Panc1 (cell line): ENCODE data around the gene DHRSX.
"Not testable (repeated sequence)": the region's sequence is repeated elsewhere in the genome, so short reads cannot be mapped to it uniquely, and the experiment has no call there.

Experiments used
- POLR2AphosphoS5 ChIP-seq: IDR thresholded peaks from 2 replicates; pipeline ENCODE4 v1.6.1; 2012; ENCODE audit warnings: mild to moderate bottlenecking, low read depth, low read length, moderate library complexity
- TF ChIP-seq, protein P1 (sequence below): fragments of 450-650 bp; IDR thresholded peaks from 2 replicates; pipeline ENCODE4 v1.5.1; 2017; ENCODE audit warnings: mild to moderate bottlenecking
- TF ChIP-seq, protein P2 (sequence below), 2 experiments: IDR thresholded peaks; 2 replicates each; pipeline ENCODE4 v1.6.1; 2011 to 2012; ENCODE audit warnings: low read depth in 2 of 2, control low read depth in 1 of 2, low read length in 1 of 2, mild to moderate bottlenecking in 1 of 2, moderate library complexity in 1 of 2; ENCODE audit not compliant: insufficient read depth in 1 of 2

DNA sequence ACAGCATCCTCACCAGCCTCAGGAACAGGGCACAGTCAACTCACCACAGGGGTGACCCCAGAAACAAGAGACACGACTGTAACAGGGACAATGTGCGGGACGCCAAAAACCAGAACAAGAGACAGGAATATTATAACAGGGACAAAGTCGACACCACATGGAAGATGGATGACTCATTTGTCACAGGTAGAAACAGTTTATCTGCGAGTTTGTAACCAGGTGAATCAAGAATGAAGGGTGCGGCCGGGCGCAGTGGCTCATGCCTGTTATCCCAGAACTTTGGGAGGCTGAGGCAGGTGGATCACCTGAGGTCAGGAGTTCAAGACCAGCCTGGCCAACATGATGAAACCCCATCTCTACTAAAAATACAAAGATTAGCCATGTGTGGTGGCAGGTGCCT, 44.7 kb downstream of the DHRSX start:
- TF ChIP-seq, protein P1, sequence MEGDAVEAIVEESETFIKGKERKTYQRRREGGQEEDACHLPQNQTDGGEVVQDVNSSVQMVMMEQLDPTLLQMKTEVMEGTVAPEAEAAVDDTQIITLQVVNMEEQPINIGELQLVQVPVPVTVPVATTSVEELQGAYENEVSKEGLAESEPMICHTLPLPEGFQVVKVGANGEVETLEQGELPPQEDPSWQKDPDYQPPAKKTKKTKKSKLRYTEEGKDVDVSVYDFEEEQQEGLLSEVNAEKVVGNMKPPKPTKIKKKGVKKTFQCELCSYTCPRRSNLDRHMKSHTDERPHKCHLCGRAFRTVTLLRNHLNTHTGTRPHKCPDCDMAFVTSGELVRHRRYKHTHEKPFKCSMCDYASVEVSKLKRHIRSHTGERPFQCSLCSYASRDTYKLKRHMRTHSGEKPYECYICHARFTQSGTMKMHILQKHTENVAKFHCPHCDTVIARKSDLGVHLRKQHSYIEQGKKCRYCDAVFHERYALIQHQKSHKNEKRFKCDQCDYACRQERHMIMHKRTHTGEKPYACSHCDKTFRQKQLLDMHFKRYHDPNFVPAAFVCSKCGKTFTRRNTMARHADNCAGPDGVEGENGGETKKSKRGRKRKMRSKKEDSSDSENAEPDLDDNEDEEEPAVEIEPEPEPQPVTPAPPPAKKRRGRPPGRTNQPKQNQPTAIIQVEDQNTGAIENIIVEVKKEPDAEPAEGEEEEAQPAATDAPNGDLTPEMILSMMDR: not testable (repeated sequence)
- not testable (repeated sequence) for TF ChIP-seq POLR2AphosphoS5
- TF ChIP-seq, protein P2, sequence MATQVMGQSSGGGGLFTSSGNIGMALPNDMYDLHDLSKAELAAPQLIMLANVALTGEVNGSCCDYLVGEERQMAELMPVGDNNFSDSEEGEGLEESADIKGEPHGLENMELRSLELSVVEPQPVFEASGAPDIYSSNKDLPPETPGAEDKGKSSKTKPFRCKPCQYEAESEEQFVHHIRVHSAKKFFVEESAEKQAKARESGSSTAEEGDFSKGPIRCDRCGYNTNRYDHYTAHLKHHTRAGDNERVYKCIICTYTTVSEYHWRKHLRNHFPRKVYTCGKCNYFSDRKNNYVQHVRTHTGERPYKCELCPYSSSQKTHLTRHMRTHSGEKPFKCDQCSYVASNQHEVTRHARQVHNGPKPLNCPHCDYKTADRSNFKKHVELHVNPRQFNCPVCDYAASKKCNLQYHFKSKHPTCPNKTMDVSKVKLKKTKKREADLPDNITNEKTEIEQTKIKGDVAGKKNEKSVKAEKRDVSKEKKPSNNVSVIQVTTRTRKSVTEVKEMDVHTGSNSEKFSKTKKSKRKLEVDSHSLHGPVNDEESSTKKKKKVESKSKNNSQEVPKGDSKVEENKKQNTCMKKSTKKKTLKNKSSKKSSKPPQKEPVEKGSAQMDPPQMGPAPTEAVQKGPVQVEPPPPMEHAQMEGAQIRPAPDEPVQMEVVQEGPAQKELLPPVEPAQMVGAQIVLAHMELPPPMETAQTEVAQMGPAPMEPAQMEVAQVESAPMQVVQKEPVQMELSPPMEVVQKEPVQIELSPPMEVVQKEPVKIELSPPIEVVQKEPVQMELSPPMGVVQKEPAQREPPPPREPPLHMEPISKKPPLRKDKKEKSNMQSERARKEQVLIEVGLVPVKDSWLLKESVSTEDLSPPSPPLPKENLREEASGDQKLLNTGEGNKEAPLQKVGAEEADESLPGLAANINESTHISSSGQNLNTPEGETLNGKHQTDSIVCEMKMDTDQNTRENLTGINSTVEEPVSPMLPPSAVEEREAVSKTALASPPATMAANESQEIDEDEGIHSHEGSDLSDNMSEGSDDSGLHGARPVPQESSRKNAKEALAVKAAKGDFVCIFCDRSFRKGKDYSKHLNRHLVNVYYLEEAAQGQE (IDR thresholded peaks at IDR 0.05; ENCODE audit: insufficient read depth in 1 of 2, low read depth in 2 of 2, low read length in 1 of 2): not testable (repeated sequence)
